ENCODE data around the gene RAET1G.

RAET1G gene

GRCh38 chr6:149941583-149942460 lies 18.9 kb upstream of the RAET1G start, which contains the start of gene ULBP2:
Gene ULBP2 (plus strand): TSS chr6:149942014. CDS start chr6:149942073, 59 bp downstream.
- H3K27ac ChIP-seq, result peak within 1 kb of the TSS; percentile 4; the same call in 1 of the 2 replicates
- no peak for TF ChIP-seq ZFX (IDR thresholded peaks at IDR 0.05)
- TF ChIP-seq, protein P1, sequence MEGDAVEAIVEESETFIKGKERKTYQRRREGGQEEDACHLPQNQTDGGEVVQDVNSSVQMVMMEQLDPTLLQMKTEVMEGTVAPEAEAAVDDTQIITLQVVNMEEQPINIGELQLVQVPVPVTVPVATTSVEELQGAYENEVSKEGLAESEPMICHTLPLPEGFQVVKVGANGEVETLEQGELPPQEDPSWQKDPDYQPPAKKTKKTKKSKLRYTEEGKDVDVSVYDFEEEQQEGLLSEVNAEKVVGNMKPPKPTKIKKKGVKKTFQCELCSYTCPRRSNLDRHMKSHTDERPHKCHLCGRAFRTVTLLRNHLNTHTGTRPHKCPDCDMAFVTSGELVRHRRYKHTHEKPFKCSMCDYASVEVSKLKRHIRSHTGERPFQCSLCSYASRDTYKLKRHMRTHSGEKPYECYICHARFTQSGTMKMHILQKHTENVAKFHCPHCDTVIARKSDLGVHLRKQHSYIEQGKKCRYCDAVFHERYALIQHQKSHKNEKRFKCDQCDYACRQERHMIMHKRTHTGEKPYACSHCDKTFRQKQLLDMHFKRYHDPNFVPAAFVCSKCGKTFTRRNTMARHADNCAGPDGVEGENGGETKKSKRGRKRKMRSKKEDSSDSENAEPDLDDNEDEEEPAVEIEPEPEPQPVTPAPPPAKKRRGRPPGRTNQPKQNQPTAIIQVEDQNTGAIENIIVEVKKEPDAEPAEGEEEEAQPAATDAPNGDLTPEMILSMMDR (conservative IDR thresholded peaks at IDR 0.05), result no peak

DNA sequence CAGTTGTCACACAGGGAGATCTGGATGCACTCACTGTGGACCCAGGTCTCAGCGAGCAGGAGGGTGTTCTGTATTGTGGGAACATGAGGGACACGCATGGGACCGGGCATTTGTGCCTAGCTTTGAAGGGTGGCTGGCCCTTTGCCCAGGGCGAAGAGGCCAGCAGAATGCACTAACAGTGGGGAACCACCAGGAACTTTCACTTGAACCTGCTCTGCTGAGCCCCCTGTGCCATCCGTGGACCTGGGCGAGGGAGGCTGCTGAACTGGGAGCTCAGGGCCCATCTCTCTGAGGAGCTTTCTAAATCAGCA lies 17.7 kb upstream of the RAET1G start:
- TF ChIP-seq ZFX (IDR thresholded peaks at IDR 0.05), result no peak
- TF ChIP-seq, protein P1 (conservative IDR thresholded peaks at IDR 0.05), result no peak
- H3K27ac ChIP-seq, result no peak overlapping the region

- no peak overlapping the region for H3K27ac ChIP-seq
- no peak for TF ChIP-seq ZFX (IDR thresholded peaks at IDR 0.05)
- TF ChIP-seq, protein P1 (conservative IDR thresholded peaks at IDR 0.05), result no peak
Measured at GRCh38 chr6:149939909-149940671, 17.2 kb upstream of the RAET1G start.

DNA sequence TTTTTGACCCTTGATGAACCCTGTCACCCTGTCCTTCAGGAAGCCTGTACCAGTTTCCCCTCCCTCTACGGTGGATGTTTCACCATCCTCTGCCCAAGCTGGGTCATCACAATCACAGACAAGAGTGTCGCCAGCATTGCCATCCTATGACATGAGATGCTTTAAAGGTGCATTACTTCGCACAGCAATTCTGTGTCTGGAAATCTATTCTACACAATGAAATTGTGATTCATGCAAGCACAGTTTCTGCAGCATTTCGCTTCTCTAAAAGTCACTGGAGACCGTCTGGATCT lies 16.4 kb upstream of the RAET1G start:
- TF ChIP-seq, protein P1 (conservative IDR thresholded peaks at IDR 0.05), result no peak
- TF ChIP-seq ZFX (IDR thresholded peaks at IDR 0.05), result no peak

DNA sequence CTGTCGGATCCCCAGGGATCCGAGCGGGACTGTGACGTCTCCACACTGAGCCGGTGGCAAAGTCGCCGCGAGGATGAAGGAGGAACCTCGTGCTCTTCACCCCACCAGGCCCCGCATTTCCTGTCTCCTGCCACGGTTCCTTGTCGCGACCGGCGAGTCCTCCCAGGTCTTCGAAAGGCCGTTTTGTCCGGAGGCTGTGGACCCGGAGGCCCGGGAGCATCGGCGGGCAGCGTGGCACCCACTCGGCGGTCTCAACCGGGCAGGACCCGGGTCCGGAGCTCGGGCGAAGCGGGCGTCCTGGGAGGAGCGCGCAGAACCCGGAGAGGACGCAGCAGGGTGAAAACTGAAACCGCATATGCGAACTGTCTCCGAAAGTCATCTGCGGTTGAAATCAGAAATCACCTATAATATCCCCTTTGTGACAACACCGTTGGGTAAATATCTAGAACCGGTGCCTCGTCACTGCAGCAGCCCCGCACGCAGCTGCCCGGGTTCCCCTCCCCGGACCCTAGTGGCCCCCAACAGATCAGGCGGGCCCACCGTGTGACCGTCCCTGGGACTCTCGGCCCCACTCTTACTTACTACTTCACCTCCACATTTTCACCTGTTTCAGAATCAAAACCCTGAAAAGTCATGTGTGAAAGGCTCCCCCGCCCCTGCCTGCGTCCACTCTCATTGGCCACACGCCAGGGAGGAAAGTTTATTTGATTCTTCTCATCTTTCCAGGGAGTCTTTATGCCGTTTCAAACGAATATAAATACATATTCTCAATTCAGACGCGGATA lies 15.8 kb upstream of the RAET1G start:
- peak overlapping the region; percentile 14; the same call in 1 of the 2 replicates for H3K27ac ChIP-seq
- TF ChIP-seq, protein P1 (conservative IDR thresholded peaks at IDR 0.05), result no peak
- TF ChIP-seq ZFX (IDR thresholded peaks at IDR 0.05), result no peak

More for the DNA sequence above, 16.4 kb upstream of the RAET1G start:
- no peak overlapping the region for H3K27ac ChIP-seq

- TF ChIP-seq, protein P1 (conservative IDR thresholded peaks at IDR 0.05), result peak; percentile 24
- H3K27ac ChIP-seq, result peak overlapping the region; percentile 14; the same call in 1 of the 2 replicates
Measured at GRCh38 chr6:149938013-149938570, 15.2 kb upstream of the RAET1G start.

Measured in C4-2B (cell line).